OCI-LY1 (cell line): ENCODE results near the gene TMEM190.

Experiments used
- H2AFZ ChIP-seq: fragments of 200-600 bp; sonication (generic), shearing (Covaris generic); 2 replicates; pipeline ENCODE4 v1.6.0; 2014; ENCODE audit warnings: antibody characterized with exemption, mild to moderate bottlenecking, low read length
- H3F3A ChIP-seq: fragments of 200-600 bp; sonication (generic), shearing (Covaris generic); 2 replicates; pipeline ENCODE4 v1.6.0; 2014; ENCODE audit warnings: mild to moderate bottlenecking, antibody characterized with exemption, low read length, moderate library complexity; ENCODE audit not compliant: insufficient read depth
- H3K27ac ChIP-seq: fragments of 200-600 bp; sonication (generic); 2 replicates; pipeline ENCODE4 v1.5.1; 2014; ENCODE audit warnings: low read length, mixed run types, mild to moderate bottlenecking, low read depth; ENCODE audit not compliant: poor library complexity, severe bottlenecking
- H3K27me3 ChIP-seq: fragments of 200-600 bp; sonication (generic); 2 replicates; pipeline ENCODE4 v1.6.0; 2014; ENCODE audit warnings: antibody characterized with exemption, mild to moderate bottlenecking, low read length, moderate library complexity; ENCODE audit not compliant: insufficient read depth
- H3K36me3 ChIP-seq: fragments of 200-600 bp; sonication (generic); 2 replicates; pipeline ENCODE4 v1.6.1; 2014; ENCODE audit warnings: mild to moderate bottlenecking, antibody characterized with exemption, low read length, moderate library complexity, mixed read lengths; ENCODE audit not compliant: insufficient read depth
- H3K4me1 ChIP-seq: fragments of 200-600 bp; sonication (generic); 2 replicates; pipeline ENCODE4 v1.5.1; 2014; ENCODE audit warnings: mild to moderate bottlenecking, low read length, moderate library complexity; ENCODE audit not compliant: insufficient read depth, severe bottlenecking
- H3K4me2 ChIP-seq: fragments of 200-600 bp; sonication (generic), shearing (Covaris generic); 2 replicates; pipeline ENCODE4 v1.6.1; 2014; ENCODE audit warnings: low read length
- H3K4me3 ChIP-seq: fragments of 200-600 bp; sonication (generic); 2 replicates; pipeline ENCODE4 v1.5.1; 2014; ENCODE audit warnings: low read length, low read depth, mild to moderate bottlenecking, mixed read lengths; ENCODE audit not compliant: poor library complexity, severe bottlenecking
- H3K79me2 ChIP-seq: fragments of 200-600 bp; shearing (Covaris generic); 2 replicates; pipeline ENCODE4 v1.6.1; 2016; ENCODE audit warnings: mixed run types, low read length, mixed read lengths; ENCODE audit not compliant: insufficient read depth
- H3K9ac ChIP-seq: fragments of 200-600 bp; sonication (generic), shearing (Covaris generic); 2 replicates; pipeline ENCODE4 v1.6.1; 2014; ENCODE audit warnings: mild to moderate bottlenecking, low read length, mixed read lengths
- H3K9me2 ChIP-seq: fragments of 200-600 bp; sonication (generic), shearing (Covaris generic); 2 replicates; pipeline ENCODE4 v1.6.1; 2014; ENCODE audit warnings: low read depth, mild to moderate bottlenecking, low read length, mixed read lengths
- H3K9me3 ChIP-seq: fragments of 200-600 bp; shearing (Covaris generic); 2 replicates; pipeline ENCODE4 v1.6.1; 2014; ENCODE audit warnings: low read length, mixed read lengths
- H4K20me1 ChIP-seq: fragments of 200-600 bp; sonication (generic), shearing (Covaris generic); 2 replicates; pipeline ENCODE4 v1.6.0; 2016; ENCODE audit warnings: mild to moderate bottlenecking, low read length; ENCODE audit not compliant: insufficient read depth
- CTCF ChIP-seq: fragments of 200-600 bp; sonication (generic), shearing (Covaris generic); IDR thresholded peaks from 2 replicates; pipeline ENCODE4 v1.5.1; 2017; ENCODE audit warnings: mild to moderate bottlenecking, antibody characterized with exemption, low read length, moderate library complexity, mixed read lengths
- EZH2 ChIP-seq: fragments of 200-600 bp; sonication (generic), shearing (Covaris generic); IDR thresholded peaks from 2 replicates; pipeline ENCODE4 v1.8.0; 2017; ENCODE audit warnings: borderline replicate concordance, mixed run types, mild to moderate bottlenecking, antibody characterized with exemption, low read length, moderate library complexity, mixed read lengths

TMEM190 gene

GRCh38 chr19:55360902-55361301 lies 15.7 kb upstream of the TMEM190 start:
- no peaks in the 10 kb centered on the region for H3K79me2 ChIP-seq
- H3K4me3 ChIP-seq = no peak overlapping the region
- no peak overlapping the region for H3K27ac ChIP-seq
- no peaks in the 10 kb centered on the region for H3K36me3 ChIP-seq
- no peak overlapping the region for H2AFZ ChIP-seq
- H3K4me1 ChIP-seq = no peaks in the 10 kb centered on the region
- H3F3A ChIP-seq = no peaks in the 10 kb centered on the region
- peaks cover 9% of the 10 kb centered on the region; the same call in 1 of the 2 replicates for H3K27me3 ChIP-seq
- no peaks in the 10 kb centered on the region for H3K9me2 ChIP-seq
- no peaks in the 10 kb centered on the region for H4K20me1 ChIP-seq
- TF ChIP-seq EZH2 (no peak), CTCF (no peak)
- H3K9me3 ChIP-seq = no peaks in the 10 kb centered on the region
- H3K9ac ChIP-seq = no peak overlapping the region
- no peak overlapping the region for H3K4me2 ChIP-seq

- Histone ChIP-seq H3K9ac (no peak overlapping the region), H3K4me2 (no peak overlapping the region), H3K4me3 (no peak overlapping the region), H3K4me1 (no peaks in the 10 kb centered on the region), H3K79me2 (no peaks in the 10 kb centered on the region), H2AFZ (no peak overlapping the region), H3F3A (no peaks in the 10 kb centered on the region), H3K27me3 (peaks cover 9% of the 10 kb centered on the region; the same call in 1 of the 2 replicates), H3K9me2 (no peaks in the 10 kb centered on the region), H3K36me3 (no peaks in the 10 kb centered on the region), H4K20me1 (no peaks in the 10 kb centered on the region), H3K27ac (no peak overlapping the region), H3K9me3 (no peaks in the 10 kb centered on the region)
- TF ChIP-seq CTCF (no peak), EZH2 (no peak)
Observed at GRCh38 chr19:55362174-55362989, 14.2 kb upstream of the TMEM190 start.

- H3K79me2 ChIP-seq = no peaks in the 10 kb centered on the region
- H3K9me2 ChIP-seq = no peaks in the 10 kb centered on the region
- no peak within 1 kb of the TSS for H3K4me2 ChIP-seq
- no peak for TF ChIP-seq CTCF
- TF ChIP-seq EZH2 = no peak
- no peaks in the 10 kb centered on the region for H3K4me1 ChIP-seq
- H3K27ac ChIP-seq = no peak within 1 kb of the TSS
- H4K20me1 ChIP-seq = no peaks in the 10 kb centered on the region
- H3K9ac ChIP-seq = no peak within 1 kb of the TSS
- no peak within 1 kb of the TSS for H2AFZ ChIP-seq
- H3K4me3 ChIP-seq = no peak within 1 kb of the TSS
- no peaks in the 10 kb centered on the region for H3K9me3 ChIP-seq
- no peaks in the 10 kb centered on the region for H3K36me3 ChIP-seq
- peaks cover 9% of the 10 kb centered on the region; the same call in 1 of the 2 replicates for H3K27me3 ChIP-seq
- H3F3A ChIP-seq = no peaks in the 10 kb centered on the region
Observed at GRCh38 chr19:55362990-55363716, 13.5 kb upstream of the TMEM190 start, which contains the start of gene GARIN5B. Gene GARIN5B, minus strand, starts transcription at chr19:55363260. Its CDS starts 194 bp downstream, at chr19:55363066.
